DMS153 (cell line): ENCODE results near the gene PHIP.

ENCODE experiments used
- DNase-seq: peaks from one replicate; lab custom pipeline; 2025; lab: John Stamatoyannopoulos, UW

The PHIP gene

DNA sequence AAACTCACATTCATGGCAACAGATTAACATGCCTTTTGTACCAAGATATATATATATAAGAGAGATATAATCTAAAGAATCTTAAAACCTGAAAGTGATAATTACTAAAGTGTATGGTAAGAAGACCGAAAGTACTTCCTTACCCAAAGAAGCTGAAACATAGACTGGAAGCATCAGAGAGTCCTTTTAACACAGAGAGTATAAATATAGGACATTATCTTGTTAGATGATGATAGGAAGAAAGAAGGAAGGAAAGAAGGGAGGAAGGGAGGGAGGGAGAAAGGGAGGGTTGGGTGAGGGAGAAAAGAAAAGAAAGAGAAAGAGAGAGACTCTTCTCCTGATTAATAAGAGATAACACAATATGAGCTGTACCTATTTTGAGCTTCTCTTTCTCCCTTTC is 68.2 kb downstream of the PHIP start:
- DNase-seq: no peak

DNA sequence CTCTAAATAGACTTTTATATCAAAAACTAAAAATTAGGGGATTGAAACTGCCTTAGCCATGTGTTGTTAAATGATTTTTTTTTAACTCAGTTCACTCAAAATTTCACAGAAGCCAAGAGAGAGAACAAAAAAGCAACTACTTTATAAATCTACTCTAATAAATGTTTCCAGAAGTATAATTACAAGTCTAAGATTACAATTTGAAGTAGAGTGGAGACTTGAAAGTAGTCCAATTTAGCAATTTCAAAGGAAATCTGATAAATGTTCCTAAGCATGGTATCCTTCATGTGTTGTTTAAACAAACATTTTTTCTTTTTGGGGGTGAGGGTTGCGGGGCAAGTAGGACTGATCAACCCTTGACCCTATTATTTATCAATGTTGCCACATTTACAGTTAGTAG is 72.6 kb downstream of the PHIP start:
- DNase-seq: no peak

DNA sequence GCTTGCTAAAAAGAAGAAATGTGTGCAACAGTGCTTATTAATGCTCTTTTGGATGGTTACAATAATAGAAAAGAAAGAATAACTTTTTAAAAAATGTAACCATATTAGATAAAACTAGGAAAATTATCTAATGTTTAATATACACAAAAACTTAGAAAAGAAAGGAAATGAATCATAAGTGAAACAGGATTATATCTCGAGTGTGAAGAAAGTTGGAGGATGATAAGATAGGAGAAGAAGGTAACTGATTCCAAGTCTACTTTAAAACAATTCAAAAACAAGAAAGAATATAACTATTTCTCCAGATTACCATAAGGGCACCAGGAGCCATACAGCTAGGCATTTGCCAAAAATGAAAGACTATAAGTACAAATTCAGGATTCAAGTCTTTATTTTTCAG is 73.0 kb downstream of the PHIP start:
- DNase-seq: no peak

DNA sequence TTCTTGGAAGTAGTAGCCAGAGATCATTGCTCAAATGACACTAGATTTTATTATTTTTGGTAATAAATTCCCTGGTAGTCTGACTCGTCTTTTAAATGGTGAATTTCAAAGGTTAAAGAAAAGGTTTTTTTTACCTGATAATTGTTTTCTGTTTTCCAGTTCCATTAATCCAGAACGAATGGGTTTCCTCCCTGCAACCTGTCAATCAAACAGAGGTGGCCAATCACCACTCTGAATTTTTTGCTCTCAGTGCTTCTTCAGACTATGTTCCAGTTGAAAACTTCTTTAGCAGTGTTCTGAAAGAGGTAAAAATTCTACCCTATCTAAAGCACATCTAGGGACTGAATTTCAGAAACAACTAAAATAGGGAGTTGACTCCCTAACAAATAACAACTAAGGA is 73.8 kb downstream of the PHIP start:
- no peak for DNase-seq

DNA sequence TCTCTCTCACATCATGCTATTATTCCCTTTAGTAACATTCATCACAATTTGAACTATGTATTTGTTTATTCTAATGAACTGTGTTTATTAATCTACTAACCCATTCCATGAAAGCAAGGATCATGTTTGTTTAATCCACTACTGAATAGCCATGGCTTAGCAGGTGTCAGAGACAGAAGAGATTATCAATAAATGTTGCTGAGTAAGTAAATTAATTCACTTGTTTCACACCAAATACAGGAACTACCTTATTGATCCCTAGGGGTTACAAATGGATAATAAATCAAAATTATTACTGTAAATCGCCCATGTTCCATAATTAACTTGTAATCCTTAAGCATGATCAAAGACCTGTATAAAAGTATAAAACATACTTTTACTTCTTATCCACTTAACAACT is 76.6 kb downstream of the PHIP start:
- DNase-seq: no peak

DNA sequence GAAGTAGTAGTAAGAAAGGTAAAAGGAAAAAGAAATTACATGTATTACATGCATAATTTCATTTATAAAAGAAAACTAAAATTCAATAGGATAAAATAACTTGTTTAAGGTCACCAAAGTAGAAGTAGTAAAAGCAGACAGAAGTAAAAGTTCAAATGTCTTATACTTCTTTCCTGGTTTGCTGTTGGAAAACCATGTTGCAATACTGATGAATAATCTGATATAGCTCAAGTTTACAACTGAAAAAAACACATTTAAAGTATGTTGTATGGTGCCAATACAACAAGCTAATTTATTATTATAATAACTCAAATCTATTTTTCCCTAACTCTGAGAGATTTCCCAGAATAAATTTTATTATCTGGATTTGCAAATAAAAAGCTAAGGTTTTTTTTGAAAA is 78.3 kb downstream of the PHIP start:
- DNase-seq: no peak

DNA sequence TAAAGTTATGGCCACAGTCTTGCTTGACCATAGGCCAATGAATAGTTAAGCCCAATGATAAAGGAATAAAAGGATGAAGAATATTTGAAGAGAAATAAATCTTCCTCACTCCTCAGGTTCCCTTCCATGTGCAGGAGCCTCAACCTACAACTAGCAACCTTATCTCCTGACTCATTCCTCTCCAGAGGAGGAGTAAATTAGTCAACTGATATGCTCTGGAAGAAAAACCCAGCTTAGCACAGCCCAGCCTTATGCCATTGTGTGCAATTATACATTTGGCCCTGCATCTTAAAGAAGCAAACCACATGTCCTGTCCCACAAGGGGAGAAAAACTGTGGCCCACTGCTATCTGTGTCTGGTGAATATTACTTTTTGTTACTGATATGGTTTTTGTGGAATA is 82.1 kb downstream of the PHIP start:
- no peak for DNase-seq

DNA sequence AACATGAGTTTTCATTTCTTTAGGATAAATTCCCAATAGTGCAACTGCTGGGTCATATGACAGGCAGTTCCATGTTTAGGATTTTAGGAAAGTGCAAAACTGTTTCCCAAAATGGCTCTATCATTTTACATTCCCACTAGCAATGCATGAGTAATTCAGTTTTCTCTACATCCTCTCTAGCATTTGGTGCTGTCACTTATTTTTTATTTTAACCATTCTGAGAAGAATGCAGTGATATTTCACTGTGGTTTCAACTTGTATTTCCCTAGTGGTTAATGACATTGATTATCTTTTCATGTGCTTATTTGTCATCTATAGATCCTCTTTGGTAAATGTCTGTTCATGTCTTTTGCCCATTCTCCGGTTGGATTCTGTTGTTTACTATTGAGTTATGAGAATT is 82.7 kb downstream of the PHIP start:
- DNase-seq: no peak

DNA sequence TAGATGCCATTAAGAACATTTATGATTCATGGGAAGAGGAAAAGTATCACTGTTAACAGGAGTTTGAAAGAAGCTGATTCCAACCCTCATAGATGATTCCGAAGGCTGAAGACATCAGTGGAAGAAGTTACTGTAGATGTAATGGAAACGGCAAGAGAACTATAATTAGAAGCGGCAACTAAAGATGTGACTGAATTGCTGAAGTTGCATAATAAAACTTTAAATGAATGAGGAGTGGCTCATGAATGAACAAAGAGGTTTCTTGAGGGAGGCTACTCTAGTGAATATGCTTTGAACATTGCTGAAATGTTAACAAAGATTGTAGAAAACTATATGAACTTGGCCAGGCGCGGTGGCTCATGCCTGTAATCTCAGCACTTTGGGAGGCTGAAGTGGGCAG is 84.1 kb downstream of the PHIP start:
- no peak for DNase-seq

DNA sequence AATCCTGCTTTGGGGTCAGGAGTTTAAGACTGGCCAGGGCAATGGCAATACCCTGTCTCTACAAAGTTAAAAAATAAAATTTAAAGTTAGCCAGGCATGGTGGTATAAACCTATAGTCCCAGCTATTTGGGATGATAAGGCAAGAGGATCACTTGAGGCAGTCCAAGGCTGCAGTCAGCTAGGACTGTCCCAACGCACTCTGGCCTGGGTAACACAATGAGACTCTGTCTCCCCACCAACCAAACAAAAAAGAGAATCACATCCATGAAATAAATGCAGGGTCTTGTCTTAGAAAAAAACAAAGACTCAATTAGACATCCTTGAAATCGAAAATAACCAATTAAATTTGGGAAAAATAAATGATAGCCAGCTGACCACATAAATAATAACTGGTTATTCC is 88.9 kb downstream of the PHIP start:
- no peak for DNase-seq

DNA sequence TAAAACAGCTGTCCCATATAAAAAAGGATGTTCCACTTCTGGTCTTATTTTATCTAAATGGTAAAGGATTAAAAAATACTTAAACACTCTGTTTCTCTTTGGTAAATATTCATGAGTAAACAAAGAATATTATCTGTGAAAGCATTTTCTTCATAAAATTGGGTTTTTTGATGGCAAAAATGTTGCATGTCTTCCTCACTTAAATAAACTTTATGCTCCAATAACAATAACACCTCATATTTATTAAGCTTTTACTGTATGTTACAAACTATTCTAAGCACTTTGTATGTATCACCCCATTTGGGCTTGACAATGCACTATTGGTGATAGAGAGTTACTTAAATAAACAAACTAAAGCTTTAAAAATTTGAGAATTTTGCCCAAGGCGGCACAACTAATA is 91.9 kb downstream of the PHIP start:
- no peak for DNase-seq

DNA sequence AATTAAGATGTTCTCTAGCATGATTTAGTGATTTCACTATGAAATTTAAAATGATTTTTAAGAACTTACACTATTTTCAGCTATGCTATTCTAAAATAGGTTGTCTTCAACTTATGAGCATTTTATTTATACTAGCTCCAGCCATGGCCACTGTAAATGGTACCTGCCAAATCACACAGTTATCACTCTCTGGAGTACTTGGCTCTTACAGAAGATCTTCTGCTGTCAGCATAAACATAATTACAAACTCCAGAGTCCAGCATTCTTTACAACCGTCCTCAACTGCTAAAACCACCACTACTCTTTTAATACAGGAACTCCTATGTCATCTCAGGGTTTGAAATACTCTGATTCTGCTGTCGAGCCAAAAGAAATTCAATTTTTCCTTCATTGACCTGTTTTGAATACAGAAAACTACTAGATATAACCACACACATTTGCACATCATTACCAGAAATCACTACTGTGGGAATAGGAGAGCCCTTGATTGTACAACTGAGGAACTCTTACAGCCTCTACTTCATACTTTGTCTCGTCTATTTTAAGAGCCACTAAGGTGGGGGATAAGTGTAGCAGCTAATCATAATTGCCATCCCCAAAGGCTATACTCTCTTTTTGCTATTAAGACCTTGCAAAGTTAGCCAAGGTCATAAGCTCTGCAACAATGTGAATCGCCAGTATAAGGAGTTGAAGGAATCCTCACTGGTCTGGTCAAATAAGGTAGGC is 93.7 kb downstream of the PHIP start:
- DNase-seq: no peak

DNA sequence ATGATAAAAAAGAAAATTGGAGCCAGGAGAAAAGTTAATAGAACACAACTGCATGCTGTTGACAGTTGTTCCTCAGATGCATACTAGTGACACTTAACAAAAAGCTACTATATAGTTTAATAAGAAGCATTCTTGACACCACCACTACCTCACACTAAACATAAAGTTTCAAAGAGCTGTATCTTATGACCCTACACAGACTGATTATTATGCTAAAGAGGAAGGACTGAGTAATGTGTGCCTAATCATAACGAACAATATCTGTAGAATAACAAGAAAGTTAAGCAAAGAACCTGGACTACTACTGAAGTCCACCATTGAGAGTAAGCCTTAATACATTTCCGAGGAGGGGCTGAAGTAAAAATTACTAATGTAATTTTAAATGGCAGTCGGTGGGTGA is 110.9 kb downstream of the PHIP start:
- DNase-seq: no peak

DNA sequence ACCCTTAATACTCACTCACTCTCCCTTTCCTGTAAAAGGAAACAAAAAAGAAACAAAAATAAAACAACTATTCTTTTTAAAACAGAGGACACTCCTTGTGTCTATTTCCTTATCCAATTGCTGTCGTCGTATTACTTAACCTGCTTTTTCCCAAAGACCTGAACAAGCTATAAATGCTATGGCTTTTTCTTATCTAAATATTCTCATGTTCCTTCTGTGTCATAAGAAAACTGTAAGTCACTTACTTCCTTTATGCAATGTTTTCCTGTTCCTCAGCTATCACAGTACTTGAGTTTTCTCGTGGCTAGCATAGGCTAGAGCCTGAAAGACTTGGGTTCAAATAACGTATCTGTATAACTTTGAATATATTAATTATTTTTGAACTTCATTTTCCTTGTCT is 111.5 kb downstream of the PHIP start:
- DNase-seq: no peak

DNA sequence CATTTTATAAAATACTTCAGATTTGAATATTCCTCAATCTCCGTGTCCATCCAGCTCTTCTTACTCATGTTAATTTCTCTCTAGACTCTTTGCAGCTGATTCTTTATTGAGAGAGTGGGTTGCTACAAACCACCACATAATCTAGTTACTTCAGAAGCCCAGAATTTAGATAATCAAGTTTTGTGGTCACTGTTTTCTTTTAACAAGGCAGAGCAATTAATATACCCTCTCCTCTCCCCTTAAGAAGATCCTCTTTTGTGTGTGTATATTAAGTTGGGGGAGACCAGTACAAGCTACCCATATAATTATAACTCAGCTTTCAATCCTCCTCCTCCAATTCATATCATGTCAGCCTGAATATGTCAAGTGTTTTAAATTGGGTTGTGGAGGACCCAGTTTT is 115.6 kb downstream of the PHIP start:
- DNase-seq: no peak

DNA sequence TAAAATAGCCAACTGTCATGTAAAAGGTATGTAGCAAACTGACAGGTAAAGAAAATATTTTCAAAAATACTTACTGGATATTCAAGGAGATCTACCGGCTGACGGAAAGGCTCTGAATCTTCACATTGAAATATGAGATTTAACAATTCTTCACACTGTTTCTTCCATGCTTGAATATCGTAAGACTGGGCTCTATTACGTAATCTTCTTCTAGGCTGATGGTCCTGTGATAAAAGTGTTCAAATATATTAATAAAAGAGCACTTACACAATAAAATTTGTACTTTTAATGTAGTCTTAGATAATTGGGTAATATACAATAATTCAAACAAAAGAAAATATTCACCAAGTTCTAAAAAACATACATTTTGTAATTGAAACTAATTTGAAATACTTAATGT is 123.3 kb downstream of the PHIP start:
- DNase-seq: no peak

DNA sequence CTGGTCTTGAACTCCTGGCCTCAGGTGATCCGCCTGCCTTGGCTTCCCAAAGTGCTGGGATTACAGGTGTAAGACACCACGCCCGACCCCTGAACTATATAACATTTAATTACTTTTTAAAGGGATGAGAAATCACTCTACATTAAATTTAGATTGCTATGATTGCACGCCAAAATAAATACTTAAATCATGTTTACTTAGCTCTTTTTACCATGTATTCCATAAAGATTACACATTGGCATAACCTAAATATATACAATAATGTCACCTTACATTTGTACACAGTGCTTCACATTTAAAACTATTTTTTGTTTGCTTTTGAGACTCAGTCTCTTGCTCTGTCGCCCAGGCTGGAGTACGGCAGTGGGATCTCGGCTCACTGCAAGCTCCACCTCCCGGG is 124.3 kb downstream of the PHIP start:
- no peak for DNase-seq

DNA sequence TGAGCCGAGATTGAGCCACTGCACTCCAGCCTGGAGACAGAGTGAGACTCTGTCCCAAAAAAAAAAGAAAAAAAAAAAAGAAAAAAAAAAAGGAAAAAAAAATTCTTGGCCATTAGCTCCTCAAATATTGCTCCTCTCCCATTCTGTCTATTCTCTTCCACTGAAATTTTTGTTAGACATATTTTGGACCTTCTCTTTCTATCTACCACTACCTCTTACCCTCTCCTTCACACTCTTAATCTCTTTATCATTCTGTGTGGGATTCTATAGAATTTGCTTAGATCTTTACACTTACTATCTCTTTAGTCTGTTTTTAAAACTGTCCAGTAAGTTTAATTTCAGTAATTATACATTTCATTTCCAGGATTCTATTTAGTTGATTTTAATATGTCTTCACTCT is 125.7 kb downstream of the PHIP start:
- no peak for DNase-seq

DNA sequence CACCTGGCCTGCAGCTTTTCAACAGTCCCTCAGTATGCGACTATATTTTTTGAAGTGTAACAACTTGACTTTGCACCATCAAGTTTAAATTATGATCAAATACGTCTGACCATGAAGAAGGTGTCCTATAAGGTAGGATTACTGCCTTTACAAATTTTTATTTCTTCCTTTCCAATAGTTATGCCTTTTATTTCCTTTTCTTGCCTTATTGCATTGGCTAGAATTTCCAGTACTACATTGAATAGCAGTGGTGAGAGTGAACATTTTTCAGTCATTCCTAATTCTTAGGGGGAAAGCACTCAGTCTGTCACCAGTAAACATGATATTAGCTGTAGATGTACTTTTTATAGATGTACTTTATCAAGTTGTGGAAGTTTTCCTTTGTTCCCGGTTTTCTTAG is 129.3 kb downstream of the PHIP start:
- DNase-seq: no peak

DNA sequence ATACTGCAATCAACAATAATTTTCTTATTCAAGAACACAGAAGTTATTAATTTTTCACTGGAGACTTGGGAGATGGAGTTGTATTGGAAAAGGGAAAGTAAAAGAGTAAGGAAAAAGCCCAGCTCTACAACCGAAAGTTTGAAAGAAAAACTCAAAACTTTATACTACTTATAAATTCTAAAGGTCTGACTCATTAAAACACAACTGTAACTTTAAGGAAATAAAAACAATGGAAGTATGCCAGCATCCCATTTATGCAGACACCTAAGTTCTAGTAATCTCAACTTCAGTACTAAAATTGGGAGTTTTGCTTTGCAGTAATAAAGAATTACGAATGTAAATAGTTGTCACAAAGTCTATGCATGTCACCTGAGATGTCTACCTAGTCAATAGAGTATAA is 130.1 kb downstream of the PHIP start:
- DNase-seq: no peak

DNA sequence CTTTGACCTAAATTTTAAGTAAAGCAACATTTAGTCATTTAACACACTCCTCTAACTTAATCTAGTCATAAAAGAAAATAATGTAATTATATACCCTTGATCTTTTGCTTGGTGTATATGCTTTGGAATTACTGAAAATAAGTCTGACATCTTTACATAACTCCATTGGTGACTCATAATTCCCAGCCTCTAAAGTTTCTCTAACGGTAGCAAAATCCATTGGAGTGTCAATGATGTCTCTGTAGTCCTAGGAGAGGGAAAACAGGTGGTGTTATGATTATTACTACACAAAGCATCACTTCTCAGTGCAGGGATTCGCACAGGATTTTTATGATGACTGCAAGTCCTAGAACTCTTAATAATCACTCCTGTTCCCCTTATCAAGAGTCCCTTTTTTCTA is 130.5 kb downstream of the PHIP start:
- DNase-seq: no peak

DNA sequence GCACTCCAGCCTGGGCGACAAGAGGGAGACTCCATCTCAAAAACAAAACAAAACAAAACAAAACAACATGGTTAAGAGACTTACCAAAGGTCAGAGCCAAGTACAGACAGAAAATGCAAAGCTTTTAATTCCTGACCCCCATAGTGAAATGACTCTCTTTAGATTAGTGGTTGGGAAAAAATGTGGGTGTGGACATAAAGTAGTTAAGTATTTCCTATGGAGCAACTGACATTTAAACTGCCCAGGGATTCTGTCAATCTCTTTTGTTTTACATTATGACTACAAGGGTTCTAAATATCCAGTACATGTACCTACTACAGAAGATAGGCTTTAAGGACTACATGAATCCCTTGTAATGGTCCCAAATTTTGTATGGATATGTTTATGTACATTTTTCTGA is 135.6 kb downstream of the PHIP start:
- no peak for DNase-seq

DNA sequence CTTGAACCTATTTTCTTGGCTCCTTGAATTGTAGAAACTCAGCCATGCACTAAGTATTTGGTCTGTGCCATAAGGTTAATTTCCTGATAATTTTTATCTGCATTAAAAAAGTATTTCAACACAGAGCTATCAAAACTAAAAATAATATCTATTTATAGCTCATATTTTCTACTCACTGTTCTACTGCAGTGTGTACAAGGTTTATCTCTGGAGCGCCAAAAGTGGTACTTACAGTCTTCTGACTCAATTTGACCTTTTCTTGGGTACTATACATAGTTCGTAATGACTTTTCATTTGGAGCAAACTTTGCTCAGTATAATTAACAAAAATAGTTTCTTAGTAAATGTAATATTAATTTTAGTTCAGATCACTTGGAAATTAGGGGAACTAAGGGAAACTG is 141.5 kb downstream of the PHIP start:
- DNase-seq: no peak

DNA sequence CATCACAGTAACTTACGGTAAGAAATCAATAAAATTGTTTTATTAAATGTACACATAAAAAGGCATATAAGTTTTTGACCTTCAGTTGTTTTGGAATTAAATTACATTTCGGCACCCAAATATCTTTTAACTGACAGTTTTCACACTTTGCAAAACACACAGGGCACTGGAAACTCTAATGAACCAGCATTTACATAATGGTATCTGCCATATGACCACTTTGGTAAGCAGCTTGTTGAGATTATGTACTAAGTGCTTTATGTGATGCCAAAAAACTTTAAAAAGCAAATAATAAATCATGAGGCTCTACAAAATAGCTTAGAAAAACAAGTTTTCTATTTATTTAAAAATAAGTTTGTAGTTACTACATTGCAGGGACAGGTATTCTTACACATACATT is 142.5 kb downstream of the PHIP start:
- no peak for DNase-seq

DNA sequence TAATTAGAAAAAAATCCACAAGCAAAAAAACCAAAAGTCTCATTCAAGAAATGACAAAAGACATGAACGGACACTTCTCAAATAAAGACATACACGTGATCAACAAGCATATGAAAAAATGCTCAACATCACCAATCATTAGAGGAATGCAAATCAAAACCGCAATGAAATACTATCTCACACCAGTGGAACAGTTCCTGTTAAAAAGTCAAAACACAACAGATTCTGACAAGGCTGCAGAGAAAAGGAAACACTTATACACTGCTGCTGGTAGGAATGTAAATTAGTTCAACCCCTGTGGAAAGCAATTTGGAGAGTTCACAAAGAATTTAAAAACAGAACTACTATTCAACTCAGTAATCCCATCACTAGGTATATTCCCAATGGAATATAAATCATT is 152.7 kb downstream of the PHIP start:
- no peak for DNase-seq
